Stimulated activated CD8-positive, alpha-beta memory T cell treated with anti-CD3 and anti-CD28 coated beads, Interleukin-7, amount 100 ng/mL, for 4 hours (primary cell): Measurements from ENCODE around the gene TTC3.

Experiments
- DNase-seq, 2 donors: peaks; one replicate each; pipeline ENCODE4 v3.0.0-alpha.2; 2020; ENCODE audit warnings: low read depth in 2 of 2

Gene TTC3

DNA sequence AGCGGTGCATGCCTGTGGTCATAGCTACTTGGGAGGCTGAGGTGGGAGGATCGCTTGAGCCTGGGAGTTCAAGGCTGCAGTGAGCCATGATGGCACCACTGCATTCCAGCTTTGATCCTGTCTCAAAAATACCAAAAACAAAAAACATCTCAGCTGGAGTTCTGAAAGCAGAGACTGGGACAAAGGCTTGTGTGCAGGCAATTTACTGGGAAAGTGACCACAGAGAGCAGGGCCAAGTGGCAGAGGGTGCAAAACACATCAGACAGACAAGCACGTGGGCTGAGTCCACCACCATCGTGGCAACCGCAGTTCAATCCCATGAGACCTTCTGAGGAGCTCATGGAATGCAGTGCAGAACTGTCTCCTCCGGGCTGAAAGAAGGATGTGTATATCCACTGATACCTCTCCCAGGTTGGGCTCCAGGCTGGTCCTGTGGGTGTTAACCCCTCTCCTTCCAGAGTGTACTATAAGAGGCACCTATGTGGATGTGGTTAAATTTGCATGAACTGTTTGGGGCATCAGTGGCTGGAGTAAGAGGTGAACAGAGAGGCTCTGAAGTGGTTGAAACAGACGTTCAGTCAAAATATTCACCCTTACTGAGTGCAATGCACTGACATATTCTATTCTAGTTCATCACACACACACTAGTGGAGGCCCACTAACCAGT lies 11.0 kb upstream of the TTC3 start:
- DNase-seq = no peak

DNA sequence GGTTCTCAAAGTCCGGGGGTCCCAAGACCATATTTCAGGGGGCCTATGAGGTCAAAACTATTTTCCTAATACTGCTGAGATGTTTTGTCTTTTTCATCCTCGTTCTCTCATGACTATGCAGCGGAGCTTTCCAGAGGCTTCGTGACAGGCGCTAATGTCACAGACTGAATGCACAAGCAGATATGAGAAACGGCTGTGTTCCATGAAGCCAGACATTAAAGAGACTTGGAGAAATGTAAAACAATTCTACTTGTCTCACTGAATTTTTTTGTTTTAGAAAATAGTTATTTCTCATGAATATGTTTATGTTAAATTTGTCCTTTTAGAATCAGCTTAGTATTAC lies 10.5 kb upstream of the TTC3 start:
- no peak for DNase-seq

DNA sequence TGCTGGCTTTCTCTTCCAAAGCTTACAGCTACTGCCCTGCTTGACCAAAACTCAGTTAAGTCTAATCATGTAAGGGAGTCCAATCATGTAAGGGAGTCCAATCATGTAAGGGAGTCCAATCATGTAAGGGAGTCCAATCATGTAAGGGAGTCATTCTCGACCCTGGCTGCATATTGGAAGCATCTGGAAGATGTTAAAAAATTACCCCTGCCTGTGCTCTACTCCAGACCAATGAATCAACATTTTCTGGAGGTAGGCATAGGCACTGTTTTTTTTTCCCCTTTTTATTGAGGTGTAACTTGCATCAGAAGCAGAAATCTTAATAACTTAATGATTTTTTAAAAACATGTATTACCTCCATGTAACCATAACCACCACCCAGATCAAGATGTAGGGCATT lies 9.6 kb upstream of the TTC3 start:
- DNase-seq = no peak

DNA sequence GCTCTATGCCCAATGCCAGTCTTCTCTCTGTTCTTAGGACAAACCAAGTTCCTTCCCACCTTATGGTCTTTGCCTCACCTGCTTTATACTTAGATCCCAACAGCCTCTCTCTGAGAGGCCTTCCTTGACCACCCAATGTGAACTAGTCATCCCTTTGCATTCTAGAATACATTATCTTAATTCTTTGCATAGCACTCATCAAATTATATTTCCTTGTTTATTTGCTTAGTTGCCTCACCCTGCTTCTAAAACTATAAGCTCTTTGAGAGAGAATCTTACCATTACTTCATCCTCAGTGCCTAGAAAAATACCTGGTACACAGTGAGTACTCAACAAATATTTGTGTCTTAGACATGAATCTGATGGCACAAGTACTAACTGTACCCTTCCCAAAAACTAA lies 8.2 kb upstream of the TTC3 start:
- no peak for DNase-seq

DNA sequence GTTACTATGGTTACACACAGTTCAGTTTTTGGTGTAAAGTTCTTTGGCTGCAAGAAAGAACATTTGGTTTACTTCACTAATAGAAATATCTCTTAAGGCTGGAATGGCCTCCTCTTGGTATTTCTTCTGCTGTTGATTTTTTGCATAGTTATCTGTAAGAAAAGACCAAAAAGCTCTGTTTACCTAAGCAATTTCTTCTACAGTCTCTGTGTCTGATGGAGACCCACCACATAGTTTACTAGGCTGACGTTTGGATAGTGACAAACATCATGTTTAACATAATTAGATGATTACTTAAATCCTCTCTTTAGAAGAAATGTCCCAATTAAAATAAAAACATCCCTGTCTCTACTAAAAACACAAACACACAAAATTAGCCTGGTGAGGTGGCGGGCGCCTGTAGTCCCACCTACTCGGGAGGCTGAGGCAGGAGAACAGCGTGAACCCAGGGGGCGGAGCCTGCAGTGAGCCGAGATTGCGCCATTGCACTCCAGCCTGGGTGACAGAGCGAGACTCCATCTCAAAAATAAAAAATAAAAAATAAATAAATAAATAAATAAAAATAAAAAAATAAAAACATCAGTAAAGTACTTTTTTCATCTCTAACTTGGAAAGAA lies 7.4 kb upstream of the TTC3 start:
- no peak for DNase-seq

DNA sequence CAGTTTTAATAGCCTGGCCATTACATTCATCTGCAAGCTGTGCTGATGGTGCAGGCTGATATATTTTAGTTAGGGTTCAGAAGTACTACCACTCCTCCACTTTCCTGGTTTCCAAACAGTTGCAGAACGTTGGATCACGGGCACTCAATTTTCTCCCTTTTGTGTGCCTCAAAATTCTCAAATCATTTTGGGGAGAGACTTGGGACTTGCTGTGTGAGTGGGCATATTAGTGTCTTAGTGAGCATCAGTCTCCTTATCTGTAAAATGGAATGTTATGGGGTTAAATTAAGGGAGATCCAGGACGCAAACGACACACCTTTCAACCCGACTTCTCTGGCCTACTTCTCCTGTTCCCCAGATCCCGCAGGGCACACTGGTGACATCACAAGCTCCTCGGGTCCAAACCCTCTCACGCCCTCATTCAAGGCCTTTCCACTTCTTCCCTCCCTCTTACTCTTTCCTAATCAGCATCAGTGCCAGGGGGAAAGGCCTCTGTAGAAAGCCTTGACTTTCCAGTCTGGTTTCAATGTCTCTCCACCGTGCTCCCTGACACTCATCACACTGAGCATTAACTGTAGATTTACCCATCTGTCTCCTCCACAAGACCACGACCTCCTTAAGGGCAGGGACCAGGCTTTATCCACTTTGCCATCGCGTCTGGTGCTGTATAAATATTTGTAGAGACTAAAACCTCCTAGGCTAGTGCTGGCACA lies 1.3 kb upstream of the TTC3 start:
- DNase-seq = no peak

DNA sequence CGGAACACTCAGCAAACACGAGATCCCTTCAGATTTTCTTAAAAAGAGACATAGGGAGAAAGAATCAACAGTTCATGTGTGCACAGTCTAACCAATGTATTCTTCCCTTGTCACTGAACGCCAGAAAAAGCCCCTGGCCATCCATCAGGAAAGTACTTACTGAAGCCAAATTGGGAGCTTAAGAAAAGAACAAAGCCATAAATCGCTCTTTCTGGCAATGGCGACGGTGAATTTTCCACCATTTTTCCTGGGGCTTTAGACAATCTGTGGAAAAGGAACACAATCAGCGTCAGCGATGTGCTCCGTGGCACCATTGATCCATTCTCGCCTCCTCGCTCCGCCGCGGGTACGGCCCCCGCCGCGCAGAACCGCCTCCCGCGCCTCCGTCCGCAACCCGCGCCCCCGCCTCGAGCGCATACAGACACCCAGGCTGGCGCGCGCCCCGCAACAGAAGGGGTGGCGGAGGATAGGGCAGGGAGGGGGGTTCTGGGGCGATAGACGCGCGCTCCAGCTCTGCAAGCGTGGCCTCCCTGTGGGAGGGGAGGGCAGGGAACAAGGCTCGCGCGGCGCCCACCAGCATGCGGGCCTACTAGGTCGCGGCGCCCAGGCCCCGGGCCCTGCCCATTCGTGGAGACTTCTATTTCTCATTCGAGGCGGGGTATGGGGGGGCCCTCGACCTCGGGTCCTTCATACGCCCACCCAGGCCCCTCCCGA lies 623 bp upstream of the TTC3 start:
- DNase-seq = peak in 1 of 2 donors; percentile 38

DNA sequence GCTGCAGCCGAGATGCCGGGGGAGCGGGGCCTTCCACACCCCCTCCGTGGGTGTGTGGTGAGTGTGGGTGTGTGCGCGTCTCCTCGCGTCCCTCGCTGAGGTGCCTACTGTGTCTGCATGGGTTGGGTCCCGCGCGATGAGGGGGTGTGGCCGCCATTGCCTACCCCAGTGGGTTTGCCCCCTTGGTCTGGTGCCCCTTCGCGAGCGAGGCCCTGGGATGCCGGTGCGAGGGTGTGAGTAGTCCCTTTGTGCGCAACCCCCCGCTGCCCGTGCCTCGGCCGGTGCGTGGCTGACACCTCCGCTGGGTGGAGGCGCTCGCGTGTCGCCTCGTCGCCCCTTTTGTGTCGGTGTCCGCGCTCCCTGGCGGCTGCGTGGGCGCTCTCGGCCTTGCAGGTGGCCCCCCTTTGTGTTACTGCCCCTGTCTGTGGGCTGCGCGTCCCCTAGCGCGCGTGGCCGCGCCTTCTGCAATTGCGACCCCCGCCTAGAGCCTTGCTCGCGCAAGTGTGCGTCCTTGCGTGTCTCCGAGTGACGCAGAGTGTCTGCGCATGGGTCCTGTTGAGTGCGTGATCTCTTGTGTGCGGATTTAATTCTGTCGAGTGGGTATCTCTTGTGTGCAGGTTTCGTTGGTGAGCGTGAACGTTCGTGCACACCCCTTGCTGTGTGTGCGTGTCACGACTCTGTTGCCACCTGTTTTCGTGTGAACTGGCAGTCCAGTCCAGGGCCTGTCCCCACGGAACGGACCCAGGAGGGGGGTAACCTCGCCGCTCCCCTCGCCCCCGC lies 553 bp downstream of the TTC3 start:
- DNase-seq = peak in 1 of 2 donors; percentile 35

DNA sequence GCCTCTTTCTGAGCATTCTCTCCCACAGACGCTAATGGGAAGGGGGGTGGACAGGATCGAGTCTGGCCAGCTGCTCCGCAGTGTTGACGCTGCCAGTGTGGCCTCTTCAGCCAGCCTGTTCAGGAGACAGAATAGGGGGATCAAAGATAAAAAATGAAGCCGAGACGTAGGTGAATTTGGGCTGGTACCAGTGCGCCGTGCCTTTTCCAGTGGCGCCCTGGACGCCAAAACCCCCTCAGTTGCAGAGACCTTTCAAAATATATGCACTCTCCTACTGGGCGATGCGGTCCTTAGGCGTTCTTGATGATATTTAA lies 1.1 kb downstream of the TTC3 start:
- no peak for DNase-seq

DNA sequence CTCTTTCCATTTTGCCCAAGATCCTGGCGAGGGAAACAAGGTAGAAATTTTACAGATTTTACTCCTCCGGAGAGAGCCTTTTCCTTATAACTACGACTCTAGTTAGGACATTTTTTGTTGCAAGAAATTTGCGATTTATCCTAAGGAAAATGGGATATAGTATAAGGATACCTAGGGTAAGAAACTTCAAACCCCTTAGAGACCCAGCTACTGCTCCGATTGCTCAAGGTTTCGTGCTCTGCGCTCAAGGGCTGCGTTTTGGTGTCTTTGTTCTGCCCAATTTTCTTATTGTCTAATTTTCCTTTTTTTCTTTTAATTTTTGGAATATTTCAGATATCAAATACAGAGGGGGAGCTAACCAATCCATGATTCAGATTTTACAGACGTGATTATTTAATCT lies 1.5 kb downstream of the TTC3 start:
- DNase-seq = no peak

DNA sequence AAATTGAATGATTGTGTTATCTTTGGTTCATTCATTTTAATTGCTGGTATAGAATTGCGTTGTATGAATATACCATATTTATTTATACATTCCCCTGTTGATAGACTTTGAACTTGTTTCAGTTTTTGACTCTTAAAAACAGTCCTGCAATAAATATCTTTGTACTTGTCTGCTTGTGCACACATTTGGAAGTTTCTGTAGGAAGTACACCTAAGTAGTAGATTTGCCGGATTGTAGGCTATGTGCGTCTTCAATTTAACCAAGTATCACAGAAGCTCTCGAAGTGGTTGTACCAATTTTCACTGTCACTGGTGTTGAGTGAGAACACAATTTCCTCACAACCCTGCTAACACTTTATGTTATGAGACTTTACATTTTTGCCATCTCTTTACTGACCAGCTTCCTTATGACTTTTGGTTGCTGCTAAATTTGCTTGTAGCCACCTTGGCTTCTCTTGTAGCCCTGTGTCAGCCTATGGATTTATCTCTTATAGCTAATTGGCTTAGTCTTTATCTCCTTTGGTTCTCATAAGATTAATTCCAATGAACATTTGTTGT lies 2.2 kb downstream of the TTC3 start:
- no peak for DNase-seq

DNA sequence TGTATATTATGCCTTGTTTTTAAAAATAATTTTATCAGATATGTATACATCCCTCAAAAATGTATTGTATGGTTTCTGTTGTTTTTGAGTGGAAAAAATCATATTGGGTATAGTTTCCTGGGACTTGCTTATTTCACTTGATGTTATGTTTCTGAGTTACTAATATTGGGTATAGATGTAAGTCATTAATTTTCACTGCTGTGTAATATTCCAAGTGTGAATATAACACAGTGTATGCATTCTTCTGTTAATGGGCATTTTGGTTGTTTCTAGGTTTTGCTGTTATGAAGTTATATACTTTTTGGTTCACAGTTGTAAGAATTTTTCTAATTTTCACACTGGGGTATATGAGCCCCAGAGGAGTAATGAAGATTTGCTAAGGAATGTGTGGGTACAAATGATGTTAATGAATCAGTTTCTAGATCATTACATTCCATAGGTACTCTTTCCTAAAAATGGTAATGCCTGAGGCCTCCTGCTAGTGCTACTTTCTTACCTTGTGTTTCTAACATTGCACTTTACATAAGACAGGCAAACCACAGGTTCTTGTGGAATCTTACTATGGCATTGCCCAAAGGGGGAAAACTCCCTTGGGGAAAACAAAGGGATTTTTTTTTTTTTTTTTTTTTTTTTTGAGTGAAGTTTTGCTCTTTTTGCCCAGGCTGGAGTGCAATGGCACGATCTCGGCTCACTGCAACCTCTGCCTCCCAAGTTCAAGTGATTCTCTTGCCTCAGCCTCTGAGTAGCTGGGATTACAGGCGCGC lies 3.2 kb downstream of the TTC3 start:
- no peak for DNase-seq

DNA sequence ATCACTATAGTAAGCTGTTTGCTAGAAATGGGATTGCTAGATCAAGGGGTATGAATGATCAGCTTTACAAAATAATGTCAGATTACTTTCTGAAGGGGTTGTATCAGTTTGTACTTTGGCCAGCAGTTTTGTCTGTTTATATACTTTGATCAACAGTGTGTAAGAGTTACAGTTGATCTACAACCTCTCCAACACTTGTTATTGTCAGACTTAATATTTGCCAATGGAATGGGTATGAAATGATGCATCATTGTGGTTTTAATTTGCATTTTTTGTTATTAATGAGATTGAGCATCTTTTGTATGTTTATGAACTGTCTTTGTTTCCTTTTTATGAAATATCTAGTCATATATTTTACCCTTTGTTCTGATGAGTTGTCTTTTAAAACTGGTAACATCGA lies 4.3 kb downstream of the TTC3 start:
- no peak for DNase-seq

DNA sequence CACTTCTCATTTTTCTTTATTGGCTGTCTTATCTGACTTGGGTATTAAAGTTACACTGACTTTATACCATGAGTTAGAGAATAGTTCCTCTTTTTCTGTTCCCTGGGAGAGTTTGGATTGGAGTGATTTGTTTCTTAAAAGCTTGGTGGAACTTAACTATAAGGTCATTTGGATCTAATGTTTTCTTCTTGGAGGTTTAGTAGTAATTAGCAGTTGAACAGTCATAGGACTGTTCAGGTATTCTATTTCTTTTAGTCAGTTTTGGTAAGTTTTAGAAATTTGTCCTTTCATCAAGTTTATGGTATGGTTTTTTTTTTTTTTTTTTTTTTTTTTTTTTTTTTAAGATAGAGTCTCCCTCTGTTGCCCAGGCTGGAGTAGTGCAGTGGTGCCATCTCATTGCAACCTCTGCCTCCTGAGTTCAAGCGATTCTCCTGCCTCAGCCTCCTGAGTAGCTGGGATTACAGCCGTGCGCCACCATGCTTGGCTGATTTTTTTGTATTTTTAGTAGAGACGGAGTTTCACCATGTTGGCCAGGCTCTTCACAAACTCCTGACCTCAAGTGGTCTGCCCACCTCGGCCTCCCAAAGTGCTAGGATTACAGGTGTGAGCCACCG lies 6.3 kb downstream of the TTC3 start:
- no peak for DNase-seq

DNA sequence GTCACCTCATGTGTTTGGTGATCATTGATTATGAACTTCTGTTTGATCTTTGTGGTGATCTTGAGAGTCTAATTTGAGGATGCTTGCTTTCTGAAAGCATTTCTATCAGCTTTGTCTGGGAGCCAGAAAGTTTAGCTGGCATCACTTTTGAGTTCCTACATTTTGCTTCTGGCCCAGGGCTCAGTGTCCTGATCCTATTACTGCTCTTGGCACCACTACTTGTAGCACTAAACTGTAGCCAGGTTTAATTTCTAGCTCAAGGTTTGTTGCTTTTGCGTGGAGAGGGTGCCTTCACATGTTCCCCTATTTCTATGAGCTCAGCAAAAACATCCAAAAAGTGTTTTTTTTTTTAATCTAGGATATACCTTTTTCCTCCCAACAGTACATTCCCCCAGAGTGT lies 9.3 kb downstream of the TTC3 start:
- DNase-seq = no peak

DNA sequence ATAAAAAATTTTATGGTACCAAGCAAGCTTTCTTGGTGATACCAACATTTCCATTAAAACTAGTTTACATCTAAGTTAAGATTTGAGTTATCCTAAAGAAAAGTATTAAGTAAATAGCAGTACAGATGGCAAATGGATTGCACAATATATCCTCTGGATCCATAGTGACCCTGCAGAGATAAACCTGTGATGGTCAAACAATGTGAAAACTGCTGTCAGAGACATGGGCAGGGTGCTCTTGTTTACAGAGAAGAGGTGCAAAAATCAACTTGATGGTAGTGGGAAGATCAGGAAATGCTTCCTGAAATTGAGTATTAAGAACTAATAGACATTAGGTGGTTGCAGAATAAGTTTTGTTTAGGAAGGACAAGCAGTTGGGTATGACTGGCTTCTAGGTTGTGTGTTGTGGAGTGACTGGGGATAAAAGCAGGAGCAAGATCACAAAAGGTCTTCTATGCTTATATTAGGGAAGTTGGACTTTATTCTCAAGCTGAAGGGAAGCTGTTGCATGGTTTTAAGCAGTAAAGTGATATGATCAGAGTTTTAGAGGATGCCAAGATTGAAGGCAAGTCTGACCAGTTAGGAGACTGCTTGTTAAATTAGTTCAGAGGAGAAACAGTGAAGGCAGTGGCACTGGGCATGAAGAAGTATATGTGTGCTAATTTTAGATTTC lies 9.9 kb downstream of the TTC3 start:
- DNase-seq = no peak

DNA sequence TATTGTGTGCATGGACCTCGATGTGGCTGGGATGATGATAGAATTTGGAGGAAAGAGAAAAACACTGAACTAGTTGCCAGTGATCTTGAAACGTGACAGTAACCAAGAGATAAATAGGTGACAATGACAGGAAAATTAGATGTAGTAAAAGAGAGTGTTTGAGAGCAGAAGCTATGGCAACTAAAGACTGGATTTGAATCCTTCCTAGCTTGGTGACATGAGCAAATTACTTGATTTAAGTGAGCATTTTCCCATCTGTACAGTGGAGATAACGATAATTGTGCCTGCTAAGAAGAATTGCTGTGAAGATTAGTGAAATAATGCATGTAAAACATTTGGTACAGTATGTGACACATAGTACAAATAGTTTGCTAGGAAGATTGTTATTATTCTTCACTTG lies 12.7 kb downstream of the TTC3 start:
- DNase-seq = no peak

DNA sequence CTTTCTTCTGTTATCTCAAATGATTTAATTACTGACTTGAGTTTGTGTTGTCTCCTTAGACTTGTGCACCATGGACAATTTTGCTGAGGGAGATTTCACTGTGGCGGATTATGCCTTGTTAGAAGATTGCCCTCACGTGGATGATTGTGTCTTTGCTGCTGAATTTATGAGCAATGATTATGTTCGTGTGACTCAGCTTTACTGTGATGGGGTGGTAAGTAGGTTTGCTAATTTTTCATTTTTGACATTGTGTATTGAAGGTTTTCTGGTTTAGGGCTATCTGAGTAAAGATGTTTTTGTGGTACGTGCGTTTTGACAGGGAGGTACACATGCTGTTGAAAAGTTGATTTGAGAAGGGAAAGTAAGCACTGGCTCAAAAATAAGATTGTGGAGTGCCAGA lies 14.1 kb downstream of the TTC3 start:
- no peak for DNase-seq

DNA sequence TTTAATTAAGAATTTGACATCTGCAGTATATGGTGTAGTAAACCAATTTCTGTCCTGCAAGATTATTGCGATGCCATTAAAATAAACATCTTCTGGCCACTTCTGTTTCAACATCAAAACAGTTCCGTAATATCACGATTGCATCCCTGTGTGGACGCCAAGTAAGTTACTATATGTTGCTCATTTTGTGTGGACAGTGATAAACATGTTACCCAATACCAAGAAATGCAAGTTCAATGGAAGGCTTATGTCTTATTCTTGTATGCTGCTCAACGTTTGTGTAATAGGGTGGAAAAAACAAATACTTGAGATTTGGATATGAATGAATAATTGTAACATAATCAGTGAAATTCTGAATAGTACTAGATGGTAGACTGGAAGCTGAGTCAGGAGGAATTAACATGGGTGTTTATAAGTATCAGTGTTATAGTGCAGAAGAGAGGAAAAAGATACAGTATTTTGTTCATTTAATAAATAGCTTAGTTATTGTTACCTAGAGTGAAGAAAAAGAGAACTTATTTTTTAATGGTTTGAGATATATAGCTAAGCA lies 15.2 kb downstream of the TTC3 start:
- DNase-seq = no peak

DNA sequence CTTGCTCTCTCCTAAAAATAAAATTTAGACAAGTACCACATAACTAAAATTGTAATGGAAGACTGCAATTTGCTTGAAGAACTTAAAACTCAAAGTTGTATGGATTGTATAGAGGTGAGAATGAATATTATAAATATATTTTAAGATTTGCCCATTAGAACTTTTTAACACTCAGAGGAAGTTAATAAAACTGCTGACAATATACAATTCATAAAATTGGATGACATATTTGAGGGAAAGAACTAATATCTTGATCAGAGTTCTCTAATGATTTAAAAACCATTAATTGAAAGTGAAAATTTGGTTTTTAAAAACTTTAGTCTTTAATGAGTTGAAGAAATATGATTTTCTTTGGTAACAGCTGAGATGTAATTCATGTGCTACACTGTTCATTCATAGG lies 20.9 kb downstream of the TTC3 start:
- no peak for DNase-seq
